ENCODE data around the gene TTN.

The TTN gene

DNA sequence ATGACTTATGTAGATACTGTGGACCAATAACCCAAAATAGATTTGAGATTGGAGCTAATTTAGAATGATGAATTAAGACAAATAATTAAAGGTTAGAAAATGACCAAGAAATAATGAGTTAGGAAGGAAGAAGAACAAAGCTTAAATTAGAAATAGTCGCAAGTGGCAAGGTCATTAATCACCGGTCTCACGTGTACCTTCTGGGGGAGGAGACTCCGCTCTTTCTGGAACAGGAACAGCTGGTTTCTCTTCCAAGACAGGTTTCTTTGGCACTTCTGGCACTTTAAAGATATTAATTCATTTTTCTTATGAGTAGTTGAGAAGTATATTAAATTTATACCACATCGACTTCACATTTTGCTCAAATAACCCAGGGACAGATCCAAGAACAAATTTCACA, 156.7 kb downstream of the TTN start:
- DNase-seq (ENCODE audit: low spot score) = no peak

DNA sequence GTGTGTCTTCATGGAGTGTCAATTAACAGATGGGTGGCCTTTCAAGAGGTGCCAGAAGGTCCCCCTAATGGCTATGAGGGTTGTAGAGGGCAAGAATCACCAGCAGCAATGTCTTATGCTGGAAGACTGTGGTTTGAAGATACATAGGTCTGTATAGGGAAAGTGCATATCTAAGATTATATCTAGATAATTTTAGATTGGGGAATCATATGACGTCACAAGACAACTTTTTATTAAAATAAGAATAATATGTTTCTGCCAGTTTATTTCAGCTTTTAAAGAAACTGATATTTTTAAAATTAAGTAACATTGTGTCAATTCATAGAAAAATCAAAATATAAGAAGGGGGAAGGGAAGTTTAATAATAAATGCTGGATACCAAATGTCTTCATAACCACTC, 162.3 kb downstream of the TTN start:
- no peak for DNase-seq (ENCODE audit: low spot score)

DNA sequence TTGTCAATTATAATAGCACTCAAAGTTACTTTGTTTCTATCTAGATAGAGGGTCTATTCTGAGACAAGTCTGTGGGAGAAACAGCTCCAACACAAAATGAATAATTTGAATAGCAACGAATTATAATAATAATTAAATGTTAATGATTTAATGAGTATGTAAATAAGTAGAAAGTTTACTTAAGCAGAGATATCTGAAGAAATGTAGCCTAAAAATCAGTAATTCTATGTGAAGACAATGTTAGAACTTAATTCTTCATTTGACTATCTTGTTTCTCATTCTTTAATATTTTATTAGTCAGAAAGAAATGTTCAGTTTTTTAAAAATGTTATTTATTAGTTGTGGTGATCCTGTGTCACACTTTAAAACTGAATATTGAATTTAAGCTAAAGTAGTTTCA, 165.7 kb downstream of the TTN start:
- DNase-seq (ENCODE audit: low spot score) = no peak

DNA sequence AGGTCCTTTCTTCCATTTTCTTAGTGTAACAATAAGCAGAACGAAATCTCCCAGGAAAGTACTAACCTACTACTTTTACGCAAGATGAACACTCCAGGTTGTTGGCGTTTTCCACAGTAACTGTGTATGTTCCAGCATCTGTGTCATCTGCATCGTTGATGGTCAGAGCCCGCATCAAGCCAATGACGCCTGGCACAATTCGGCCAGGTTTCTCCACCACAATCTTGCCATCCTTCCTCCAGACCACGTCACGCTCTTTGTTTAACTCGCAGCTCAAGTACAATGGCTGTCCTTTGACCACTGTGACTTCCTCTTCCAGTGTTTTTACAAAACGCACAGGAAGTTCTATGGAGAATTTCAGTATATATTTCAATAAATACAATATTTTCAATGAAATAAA, 171.3 kb downstream of the TTN start:
- DNase-seq (ENCODE audit: low spot score) = no peak

DNA sequence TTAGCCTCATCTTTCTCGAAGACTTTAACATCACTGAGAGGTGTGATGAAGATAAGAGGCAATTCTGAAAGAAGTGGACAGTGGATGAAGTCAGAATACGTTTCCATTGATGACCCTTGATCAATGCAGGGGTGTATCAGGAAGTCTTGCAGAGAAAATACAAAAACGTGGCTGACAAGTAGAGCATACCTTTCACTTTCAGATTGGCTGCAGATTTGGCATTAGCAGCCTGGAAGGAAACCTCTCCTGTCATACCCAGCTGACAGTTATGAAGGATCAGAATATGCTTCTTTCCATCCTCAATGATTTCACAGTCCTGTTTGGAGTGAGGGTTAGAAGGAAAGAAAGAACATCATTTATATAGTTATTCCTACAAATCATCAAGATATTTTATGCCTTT, 174.5 kb downstream of the TTN start:
- no peak for DNase-seq (ENCODE audit: low spot score)

DNA sequence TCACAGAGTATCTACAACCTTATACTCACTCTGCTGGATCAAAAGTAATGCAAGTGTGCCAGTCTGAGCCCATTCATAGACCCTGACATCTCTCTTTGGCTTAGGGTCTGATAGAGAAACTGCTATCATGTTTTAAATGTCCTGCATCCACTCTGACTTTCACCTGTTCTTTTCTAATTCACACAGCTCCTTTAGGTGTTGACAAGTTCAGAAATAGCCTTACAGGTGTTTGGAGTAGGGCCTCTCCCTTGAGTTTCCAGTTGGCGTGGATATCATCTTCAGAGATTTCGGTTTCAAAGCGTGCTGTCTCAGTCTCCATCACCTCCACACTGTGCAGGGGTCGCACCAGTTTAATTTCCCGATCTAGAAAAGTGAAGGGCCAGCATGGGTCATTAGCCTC, 176.6 kb downstream of the TTN start:
- DNase-seq (ENCODE audit: low spot score) = no peak

DNA sequence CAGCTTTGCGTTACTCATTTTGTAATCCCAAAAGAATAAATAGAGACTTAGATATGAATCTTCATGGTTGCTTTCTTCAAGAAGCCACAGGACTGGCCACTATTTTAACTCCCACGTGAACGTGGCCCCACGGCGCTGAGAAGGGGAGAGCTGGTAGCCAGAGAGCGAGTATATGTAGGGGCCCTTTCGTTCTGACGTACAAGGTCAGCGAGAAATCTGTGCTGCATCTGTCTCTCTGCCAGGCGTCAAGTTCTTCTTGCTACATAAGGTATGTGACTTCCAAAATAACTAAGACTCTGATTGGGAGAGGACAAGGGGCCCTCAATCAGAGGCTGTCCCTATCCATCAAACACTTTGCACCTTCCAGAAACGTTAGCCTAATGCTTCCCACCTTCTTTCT, 177.8 kb downstream of the TTN start:
- DNase-seq (ENCODE audit: low spot score) = no peak

DNA sequence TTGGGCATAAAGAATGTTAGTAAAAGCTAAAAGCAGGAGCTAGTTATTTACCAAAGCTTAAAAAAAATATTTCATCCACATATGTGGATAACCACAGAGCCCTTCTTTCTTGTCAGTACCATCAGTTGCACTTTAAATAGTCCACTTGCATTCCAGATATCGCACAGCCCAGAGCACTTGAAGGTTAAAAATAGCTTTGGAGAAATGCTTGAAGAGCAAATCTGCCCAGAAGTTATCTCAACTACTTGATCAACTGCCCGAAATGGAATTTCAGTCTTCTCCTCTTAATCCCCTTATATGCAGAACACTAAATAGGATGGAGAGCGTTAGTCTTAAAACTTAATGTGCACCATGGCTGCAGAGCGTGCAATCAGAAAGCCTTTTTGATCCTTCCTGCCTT, 178.6 kb downstream of the TTN start:
- no peak for DNase-seq (ENCODE audit: low spot score)

DNA sequence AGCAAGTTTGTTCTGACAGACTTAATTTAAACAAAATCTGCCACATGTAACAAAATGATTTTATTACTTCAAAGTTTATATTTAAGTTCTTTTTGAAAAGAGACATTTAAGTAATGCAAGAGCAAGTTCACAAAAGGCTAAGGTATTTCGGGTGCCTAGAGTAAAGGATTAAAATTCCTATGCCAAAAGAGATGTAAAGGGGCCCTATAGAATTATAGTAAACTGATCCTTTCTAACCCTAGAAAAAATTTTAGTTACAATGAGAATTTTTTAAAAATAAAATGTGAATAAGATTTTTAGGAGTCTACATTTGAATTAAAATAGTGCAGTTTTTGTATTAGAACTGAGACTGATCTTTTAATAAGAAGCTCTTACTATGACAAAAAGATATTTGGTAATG, 179.8 kb downstream of the TTN start:
- no peak for DNase-seq (ENCODE audit: low spot score)

DNA sequence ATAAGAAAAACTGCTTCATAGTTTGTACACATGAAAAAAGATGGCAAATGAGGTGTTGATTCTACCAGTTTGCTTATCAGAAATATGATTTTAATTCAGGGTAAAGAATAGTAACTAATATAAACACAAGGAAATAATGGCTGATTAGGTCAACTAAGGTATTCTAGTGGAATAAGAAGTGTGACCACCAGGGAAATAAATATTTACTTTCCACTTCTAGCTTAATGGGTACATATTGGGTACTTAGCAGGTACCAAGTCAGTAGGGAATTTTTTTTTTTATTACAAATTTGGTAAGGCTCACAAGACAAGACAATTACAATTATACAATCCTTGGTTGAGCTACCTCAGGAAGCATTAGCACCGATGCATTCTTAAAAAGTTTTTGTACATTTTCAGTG, 191.3 kb downstream of the TTN start:
- no peak for DNase-seq (ENCODE audit: low spot score)

DNA sequence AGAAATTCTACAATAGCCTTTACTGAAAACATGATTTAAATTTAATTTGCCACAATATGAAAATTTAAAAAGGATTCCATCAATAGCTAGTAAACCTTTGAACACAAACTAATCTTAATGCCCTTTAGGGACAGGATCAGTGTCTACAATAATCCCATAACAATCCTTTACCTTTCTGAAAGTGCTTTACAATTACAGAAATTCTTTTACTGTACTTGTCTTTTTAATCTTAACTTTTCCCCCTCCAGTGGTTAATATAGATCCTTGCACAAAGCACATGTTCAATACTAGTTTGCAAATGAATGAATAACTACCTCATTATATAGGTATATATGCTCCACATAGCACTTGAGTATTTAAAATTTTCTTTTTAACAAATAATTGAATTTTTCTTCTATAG, 204.3 kb downstream of the TTN start:
- no peak for DNase-seq (ENCODE audit: low spot score)

DNA sequence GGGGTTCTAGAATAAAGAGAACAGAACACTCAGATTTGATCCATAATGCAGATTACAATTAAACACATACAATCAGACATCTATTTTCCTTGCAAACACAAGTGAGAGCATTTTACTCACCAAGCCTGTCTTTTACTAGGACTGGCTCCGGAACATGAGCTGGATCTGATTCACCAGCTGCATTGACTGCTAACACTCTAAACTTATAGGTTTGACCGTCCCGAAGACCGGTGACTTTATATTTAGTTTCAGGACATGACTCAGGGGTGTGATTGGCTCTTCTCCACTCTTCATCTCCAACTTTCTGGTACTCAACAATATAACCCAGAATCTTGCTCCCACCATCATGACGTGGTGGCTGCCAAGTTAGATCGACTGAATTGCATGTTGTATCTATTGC, 214.6 kb downstream of the TTN start:
- no peak for DNase-seq (ENCODE audit: low spot score)

DNA sequence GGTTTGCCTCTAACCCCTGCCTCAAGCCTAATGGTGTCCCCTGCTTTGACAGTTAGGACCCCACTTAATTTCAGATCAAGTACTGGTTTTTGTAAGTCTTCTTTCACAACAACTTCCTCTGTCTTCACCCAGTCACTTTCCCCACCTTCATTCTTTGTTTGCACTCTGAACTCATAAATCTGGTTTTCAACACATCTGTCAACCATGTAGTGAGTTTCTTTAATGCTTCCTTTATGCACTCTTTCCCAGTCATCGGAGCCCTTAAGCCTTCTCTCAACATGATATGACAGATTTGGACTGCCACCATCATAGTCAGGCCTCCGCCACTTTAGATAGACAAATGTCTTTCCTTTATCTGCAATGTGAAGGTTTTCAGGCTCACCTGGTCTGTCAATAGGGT, 217.9 kb downstream of the TTN start:
- DNase-seq (ENCODE audit: low spot score) = no peak

DNA sequence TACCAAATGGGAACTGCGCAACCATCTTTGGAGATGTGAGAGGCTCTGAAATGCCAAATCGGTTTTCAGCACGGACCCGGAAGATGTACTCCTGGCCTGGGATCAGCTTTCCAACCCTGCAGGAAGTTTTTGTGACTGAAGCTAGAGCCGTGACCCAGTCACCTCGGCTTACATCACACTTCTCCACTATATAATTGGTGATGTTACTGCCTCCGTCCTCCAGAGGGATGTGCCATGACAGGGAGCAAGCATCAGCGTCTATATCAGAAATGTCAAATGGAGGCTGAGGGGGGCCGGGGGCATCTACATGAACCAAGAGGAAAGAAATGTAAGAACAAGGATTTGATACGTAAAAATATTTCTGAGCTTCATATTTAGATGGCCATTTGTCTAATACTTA, 222.6 kb downstream of the TTN start:
- no peak for DNase-seq (ENCODE audit: low spot score)

DNA sequence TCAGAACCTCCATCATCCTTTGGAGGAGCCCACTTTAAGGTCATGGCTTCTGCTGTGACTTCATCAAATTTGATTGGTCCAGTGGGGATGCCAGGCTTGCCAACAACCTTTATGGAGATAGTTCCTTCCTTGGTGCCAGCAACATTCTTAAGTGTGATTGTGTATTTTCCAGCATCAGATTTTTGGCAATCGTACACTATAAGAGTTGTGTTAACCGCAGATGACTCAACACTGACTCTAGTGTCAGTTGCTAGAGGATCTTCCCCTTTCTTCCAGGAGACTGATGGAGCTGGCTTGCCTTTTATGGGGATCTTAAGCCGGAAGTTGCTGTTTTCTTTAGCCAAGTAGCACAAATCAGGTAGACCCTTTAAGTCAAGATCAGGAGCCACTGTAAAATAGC, 228.2 kb downstream of the TTN start:
- DNase-seq (ENCODE audit: low spot score) = no peak

DNA sequence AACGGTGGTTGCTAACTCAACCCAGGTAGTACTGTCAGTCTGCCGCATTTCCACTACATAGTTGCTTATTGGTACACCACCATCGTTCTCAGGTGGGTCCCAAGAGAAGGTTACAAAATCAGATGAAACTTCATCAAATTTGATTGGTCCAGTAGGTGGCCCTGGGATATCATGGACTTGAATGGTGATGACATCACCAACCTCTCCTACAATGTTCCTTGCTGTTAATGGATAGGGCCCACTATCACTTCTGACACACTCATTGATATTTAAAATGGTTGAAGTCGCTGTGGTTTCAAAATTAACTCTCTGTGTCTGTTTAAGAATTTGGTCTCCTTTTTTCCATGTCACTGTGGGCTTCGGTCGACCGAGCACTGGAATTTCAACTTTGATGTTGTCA, 232.4 kb downstream of the TTN start:
- DNase-seq (ENCODE audit: low spot score) = no peak

DNA sequence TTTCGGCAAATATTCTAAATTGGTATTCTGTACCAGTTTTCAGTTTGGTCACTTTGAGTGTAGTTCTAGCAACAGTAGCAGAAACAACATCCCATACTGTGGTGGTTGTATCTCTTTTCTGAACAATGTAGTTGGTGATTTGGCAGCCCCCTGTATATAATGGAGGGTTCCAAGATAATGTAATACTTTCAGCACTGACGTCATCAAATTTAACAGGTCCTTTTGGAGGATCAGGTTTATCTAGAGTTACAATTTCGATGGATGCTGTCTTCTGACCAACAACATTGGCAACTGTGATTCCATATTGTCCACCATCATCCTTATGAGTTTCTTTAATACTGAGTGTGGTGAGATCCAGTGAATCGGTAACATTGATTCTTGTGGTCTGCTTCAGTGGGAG, 239.0 kb downstream of the TTN start:
- no peak for DNase-seq (ENCODE audit: low spot score)

DNA sequence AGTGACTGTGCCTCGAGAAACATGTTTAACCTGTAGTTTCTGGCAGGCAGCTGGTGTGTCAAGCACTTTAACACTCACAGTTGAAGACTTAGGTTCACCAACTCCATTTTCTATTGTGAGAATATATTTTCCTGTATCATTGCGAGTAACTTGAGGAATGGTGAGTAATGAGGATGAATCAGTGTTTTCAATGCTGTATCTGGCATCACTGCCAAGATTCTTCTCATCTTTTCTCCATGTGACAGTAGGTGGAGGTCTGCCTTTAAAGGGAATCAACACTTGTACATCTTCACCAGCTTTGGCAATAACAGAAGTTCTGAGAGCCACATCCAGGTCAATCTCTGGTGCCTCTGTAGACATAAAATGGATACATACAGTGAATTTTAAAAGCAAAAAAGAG, 254.2 kb downstream of the TTN start:
- no peak for DNase-seq (ENCODE audit: low spot score)

DNA sequence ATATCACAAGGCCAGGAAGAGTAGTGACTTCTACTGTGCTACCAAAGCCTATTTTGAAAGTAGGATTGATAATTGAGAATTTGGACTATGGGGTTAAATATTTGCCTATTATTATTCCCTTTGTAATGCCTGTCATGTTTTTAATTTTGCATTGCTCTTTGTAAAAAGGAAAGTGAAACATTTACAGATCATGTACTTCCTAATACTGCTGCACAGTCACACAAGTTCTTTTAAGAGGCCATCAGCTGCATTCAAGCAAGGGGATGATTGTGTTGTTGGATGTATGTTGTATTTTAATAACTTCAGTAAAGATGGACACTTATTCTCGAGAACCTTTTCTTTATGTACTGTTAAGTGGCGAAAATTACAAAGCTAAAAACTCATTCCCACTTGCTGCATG, 256.9 kb downstream of the TTN start:
- no peak for DNase-seq (ENCODE audit: low spot score)

DNA sequence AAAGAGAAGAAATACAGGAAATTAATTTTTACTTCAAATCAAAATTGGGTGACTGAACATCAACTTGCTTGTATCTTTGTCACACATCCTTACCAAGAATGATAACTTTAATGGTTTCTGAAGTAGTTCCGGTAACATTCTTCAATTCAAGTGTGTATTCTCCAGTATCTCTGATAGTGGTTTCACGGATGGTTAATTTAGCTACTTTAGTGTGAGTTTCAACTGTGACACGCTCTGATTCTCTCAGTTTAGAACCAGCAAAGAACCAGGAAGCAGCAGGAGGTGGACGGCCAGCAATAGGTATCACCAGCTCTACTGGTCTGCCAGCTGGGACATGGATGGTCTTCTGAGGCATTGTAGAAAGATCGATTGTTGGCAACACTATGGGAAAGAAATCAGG, 264.7 kb downstream of the TTN start:
- DNase-seq (ENCODE audit: low spot score) = no peak

DNA sequence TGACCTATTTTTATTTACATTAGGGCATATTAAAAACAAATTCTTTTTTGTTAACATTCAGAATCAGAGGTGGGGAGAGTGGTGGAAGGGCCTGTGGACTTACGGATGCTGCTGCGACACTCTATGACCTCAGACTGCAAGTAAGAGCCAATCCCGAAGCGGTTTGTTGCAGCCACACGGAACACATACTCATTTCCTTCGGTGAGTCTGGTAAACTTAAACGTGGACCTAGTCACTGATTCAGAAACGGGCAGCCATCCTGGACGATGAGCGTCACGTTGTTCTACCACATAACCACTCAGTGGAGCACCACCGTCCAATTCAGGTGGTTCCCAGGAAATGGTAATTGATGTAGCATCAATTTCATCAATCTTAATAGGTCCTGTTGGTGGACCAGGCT, 265.1 kb downstream of the TTN start:
- no peak for DNase-seq (ENCODE audit: low spot score)

DNA sequence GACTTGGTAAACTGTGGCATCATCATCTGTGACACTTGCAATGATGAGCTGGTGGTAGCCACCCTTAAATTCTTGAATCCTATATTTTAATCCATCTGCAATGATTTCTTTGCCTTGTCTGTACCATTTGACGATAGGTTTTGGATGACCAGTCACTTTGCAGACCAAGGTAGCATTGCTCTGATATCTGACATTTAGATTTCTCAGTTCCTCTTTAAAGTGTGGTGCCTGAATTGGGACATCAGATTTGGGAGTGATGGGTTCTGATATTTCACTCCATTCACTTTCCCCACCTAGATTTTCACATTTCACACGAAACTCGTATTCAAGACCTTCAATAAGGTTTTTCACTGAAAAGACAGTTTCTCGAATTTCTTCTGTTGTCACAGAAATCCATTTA, 271.2 kb downstream of the TTN start:
- DNase-seq (ENCODE audit: low spot score) = no peak

DNA sequence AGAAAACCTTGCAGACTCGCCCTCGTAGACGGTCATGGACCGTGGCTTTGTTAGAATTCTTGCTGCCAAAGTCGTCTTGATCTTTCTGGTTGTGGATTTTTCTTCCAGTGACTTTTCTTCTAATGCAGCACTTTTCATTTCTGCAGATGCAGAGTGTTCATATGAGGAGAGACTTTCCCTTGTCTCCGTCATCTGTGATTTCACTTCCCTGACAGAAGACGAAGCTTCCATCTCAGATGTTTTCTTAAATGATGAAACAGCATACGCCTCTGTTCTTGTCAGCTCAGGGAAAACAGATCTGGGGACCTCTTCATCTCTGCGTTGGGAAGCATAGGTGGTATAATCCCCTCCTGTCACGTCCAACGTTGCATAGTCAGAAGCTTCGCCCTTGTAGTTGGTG, 276.1 kb downstream of the TTN start:
- DNase-seq (ENCODE audit: low spot score) = no peak

DNA sequence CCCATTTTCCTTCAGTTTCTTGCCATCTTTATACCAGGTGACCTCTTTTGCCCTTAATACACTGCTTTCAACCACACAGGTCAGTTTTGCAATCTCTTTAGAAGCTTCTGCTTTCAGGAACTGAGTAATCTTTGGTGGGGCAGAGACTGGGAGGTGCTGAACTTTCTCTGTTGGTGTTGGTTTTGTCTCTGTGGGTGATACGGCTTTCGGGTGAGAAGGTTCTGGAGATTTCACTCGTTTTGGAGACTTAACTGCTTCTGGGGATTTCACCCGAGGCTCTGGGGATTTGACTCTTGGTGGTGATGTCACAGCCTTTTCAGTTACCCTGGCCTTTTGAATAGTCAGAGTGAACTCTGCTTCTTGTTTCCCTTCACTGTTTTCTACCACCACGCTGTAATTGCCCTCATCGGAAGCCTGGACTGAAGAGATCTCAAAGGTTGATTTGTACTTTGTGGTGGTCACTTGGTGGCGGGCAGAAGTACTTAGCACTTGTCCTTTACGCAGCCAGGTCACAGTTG, 276.5 kb downstream of the TTN start:
- no peak for DNase-seq (ENCODE audit: low spot score)

DNA sequence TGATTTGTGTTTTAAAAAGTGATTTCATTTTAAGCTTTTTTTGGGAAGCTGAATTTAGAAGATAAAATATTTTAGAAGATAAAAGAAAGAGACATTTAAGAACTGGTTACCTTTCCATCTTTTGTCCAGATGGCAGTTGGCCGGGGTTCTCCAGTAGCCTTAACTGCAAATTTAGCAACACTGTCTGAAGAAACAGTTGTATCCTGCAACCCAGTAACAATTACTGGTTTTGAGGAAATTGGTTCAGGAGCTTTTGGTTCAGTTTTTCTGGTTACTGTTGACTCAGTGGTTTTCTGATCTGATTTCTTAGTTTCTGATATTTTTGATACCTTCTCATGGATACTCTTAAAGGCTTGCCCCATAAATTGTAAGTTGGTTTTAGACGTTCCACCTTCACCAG, 277.1 kb downstream of the TTN start:
- DNase-seq (ENCODE audit: low spot score) = no peak
